Karpas-422 (cell line): ENCODE data around the gene OR52D1. TPM values are rescaled to one million over a fixed set of nuclear protein-coding genes. Genes with fewer than 3 reads are reported as not detected.

Source experiments
- DNase-seq: peaks from one replicate; pipeline ENCODE4 v3.0.0-alpha.2; 2015
- H2AFZ ChIP-seq: fragments of 200-600 bp; sonication (generic); 2 replicates; pipeline ENCODE4 v1.6.1; 2014; ENCODE audit warnings: antibody characterized with exemption, low read length, mixed read lengths
- H3K27ac ChIP-seq: fragments of 200-600 bp; sonication (generic); 2 replicates; pipeline ENCODE4 v1.5.1; 2014; ENCODE audit warnings: mild to moderate bottlenecking, low read length, moderate library complexity
- H3K27me3 ChIP-seq: fragments of 200-600 bp; sonication (generic); 2 replicates; pipeline ENCODE4 v1.6.1; 2014; ENCODE audit warnings: low read length, mixed read lengths
- H3K36me3 ChIP-seq: fragments of 200-600 bp; sonication (generic); 2 replicates; pipeline ENCODE4 v1.6.1; 2014; ENCODE audit warnings: low read length, mixed read lengths; ENCODE audit not compliant: insufficient read depth
- H3K4me1 ChIP-seq: fragments of 200-600 bp; sonication (generic); 2 replicates; pipeline ENCODE4 v1.6.1; 2014; ENCODE audit warnings: mild to moderate bottlenecking, low read length, mixed read lengths
- H3K4me2 ChIP-seq: fragments of 200-600 bp; sonication (generic); 2 replicates; pipeline ENCODE4 v1.6.1; 2014; ENCODE audit warnings: low read length, low read depth, mild to moderate bottlenecking; ENCODE audit not compliant: poor library complexity, severe bottlenecking
- H3K4me3 ChIP-seq: fragments of 200-600 bp; sonication (generic); 2 replicates; pipeline ENCODE4 v1.5.1; 2014; ENCODE audit warnings: mild to moderate bottlenecking, antibody characterized with exemption, low read length, mixed read lengths
- H3K79me2 ChIP-seq: fragments of 200-600 bp; sonication (generic); 2 replicates; pipeline ENCODE4 v1.6.1; 2014; ENCODE audit warnings: mild to moderate bottlenecking, low read length, mixed read lengths
- H3K9ac ChIP-seq: fragments of 200-600 bp; sonication (generic); 2 replicates; pipeline ENCODE4 v1.6.0; 2014; ENCODE audit warnings: low read length
- H3K9me2 ChIP-seq: fragments of 200-600 bp; sonication (generic), shearing (Covaris generic); replicated peaks from 2 replicates; pipeline ENCODE4 v1.6.0; 2014; ENCODE audit warnings: mild to moderate bottlenecking, low read length, moderate library complexity; ENCODE audit not compliant: insufficient read depth
- H3K9me3 ChIP-seq: fragments of 300-700, 200-600 bp; sonication (generic); 2 replicates; pipeline ENCODE4 v1.6.1; 2014; ENCODE audit warnings: low read length, mixed read lengths
- H4K20me1 ChIP-seq: fragments of 200-600 bp; sonication (generic); 2 replicates; pipeline ENCODE4 v1.6.1; 2014; ENCODE audit warnings: mild to moderate bottlenecking, antibody characterized with exemption, low read length, low read depth; ENCODE audit not compliant: insufficient read depth
- total RNA-seq: library from RNA; depleted of rRNA; stranded (reverse); fragments of >200 nt; shearing (Covaris generic); gene quantifications from 2 replicates; pipeline ENCODE4 v1.2.3, GENCODE V29; 2014; ENCODE audit warnings: low replicate concordance

Gene OR52D1
- total RNA-seq, 1 experiment from 2014 or later: not detected

- no peak for DNase-seq
Observed at GRCh38 chr11:5522308-5522707, 33.8 kb downstream of the OR52D1 start.

GRCh38 chr11:5524756-5525155 lies 36.3 kb downstream of the OR52D1 start:
- Histone ChIP-seq H3K4me2 (no peak overlapping the region), H3K9ac (no peak overlapping the region), H3K36me3 (no peaks in the 10 kb centered on the region), H3K9me2 (no peaks in the 10 kb centered on the region), H4K20me1 (no peaks in the 10 kb centered on the region), H3K27ac (no peak overlapping the region), H3K9me3 (no peaks in the 10 kb centered on the region), H3K79me2 (no peaks in the 10 kb centered on the region), H3K4me3 (no peak overlapping the region), H3K4me1 (no peaks in the 10 kb centered on the region), H3K27me3 (no peaks in the 10 kb centered on the region), H2AFZ (no peak overlapping the region)
- no peak for DNase-seq

More at GRCh38 chr11:5522308-5522707, 33.8 kb downstream of the OR52D1 start:
- Histone ChIP-seq H3K27me3 (no peaks in the 10 kb centered on the region), H3K4me2 (no peak overlapping the region), H3K4me1 (no peaks in the 10 kb centered on the region), H3K27ac (no peak overlapping the region), H2AFZ (no peak overlapping the region), H4K20me1 (no peaks in the 10 kb centered on the region), H3K9me2 (no peaks in the 10 kb centered on the region), H3K9me3 (no peaks in the 10 kb centered on the region), H3K79me2 (no peaks in the 10 kb centered on the region), H3K4me3 (no peak overlapping the region), H3K9ac (no peak overlapping the region), H3K36me3 (no peaks in the 10 kb centered on the region)

- Histone ChIP-seq H3K27ac (no peak overlapping the region), H3K4me2 (no peak overlapping the region), H3K4me3 (no peak overlapping the region), H3K9me2 (no peaks in the 10 kb centered on the region), H3K79me2 (no peaks in the 10 kb centered on the region), H3K36me3 (no peaks in the 10 kb centered on the region), H3K9me3 (no peaks in the 10 kb centered on the region), H3K27me3 (no peaks in the 10 kb centered on the region), H3K4me1 (no peaks in the 10 kb centered on the region), H2AFZ (no peak overlapping the region), H3K9ac (no peak overlapping the region), H4K20me1 (no peaks in the 10 kb centered on the region)
- no peak for DNase-seq
Observed at GRCh38 chr11:5527716-5528115, 39.2 kb downstream of the OR52D1 start.

- no peak for DNase-seq
- Histone ChIP-seq H3K27ac (no peak overlapping the region), H3K4me1 (no peaks in the 10 kb centered on the region), H3K9me3 (no peaks in the 10 kb centered on the region), H3K4me2 (no peak overlapping the region), H3K4me3 (no peak overlapping the region), H4K20me1 (no peaks in the 10 kb centered on the region), H3K27me3 (no peaks in the 10 kb centered on the region), H3K9ac (no peak overlapping the region), H2AFZ (no peak overlapping the region), H3K36me3 (no peaks in the 10 kb centered on the region), H3K9me2 (no peaks in the 10 kb centered on the region), H3K79me2 (no peaks in the 10 kb centered on the region)
Observed at GRCh38 chr11:5528495-5528894, 40.0 kb downstream of the OR52D1 start.

GRCh38 chr11:5531053-5531831 lies 42.8 kb downstream of the OR52D1 start:
- H3K27ac ChIP-seq: no peak overlapping the region
- H3K9me3 ChIP-seq: no peaks in the 10 kb centered on the region
- no peak overlapping the region for H2AFZ ChIP-seq
- no peaks in the 10 kb centered on the region for H3K27me3 ChIP-seq
- no peak overlapping the region for H3K9ac ChIP-seq
- no peaks in the 10 kb centered on the region for H3K9me2 ChIP-seq
- H3K4me3 ChIP-seq: no peak overlapping the region
- H3K4me1 ChIP-seq: no peaks in the 10 kb centered on the region
- no peaks in the 10 kb centered on the region for H3K79me2 ChIP-seq
- no peak for DNase-seq
- no peaks in the 10 kb centered on the region for H4K20me1 ChIP-seq
- H3K4me2 ChIP-seq: no peak overlapping the region
- H3K36me3 ChIP-seq: no peaks in the 10 kb centered on the region

GRCh38 chr11:5534046-5534445 lies 45.6 kb downstream of the OR52D1 start:
- no peaks in the 10 kb centered on the region for H4K20me1 ChIP-seq
- H3K9me3 ChIP-seq: no peaks in the 10 kb centered on the region
- H3K79me2 ChIP-seq: no peaks in the 10 kb centered on the region
- H3K4me2 ChIP-seq: no peak overlapping the region
- no peak overlapping the region for H3K4me3 ChIP-seq
- H3K9me2 ChIP-seq: no peaks in the 10 kb centered on the region
- H3K36me3 ChIP-seq: no peaks in the 10 kb centered on the region
- no peaks in the 10 kb centered on the region for H3K27me3 ChIP-seq
- no peak overlapping the region for H2AFZ ChIP-seq
- DNase-seq: no peak
- no peak overlapping the region for H3K9ac ChIP-seq
- no peaks in the 10 kb centered on the region for H3K4me1 ChIP-seq
- no peak overlapping the region for H3K27ac ChIP-seq

GRCh38 chr11:5536482-5536881 lies 48.0 kb downstream of the OR52D1 start:
- Histone ChIP-seq H4K20me1 (no peaks in the 10 kb centered on the region), H3K4me3 (no peak overlapping the region), H3K27ac (no peak overlapping the region), H3K27me3 (0 out of 2 replicates have a peak, but pooled peaks cover 2% of the 10 kb centered on the region), H3K4me2 (no peak overlapping the region), H3K79me2 (no peaks in the 10 kb centered on the region), H2AFZ (no peak overlapping the region), H3K9me2 (no peaks in the 10 kb centered on the region), H3K9ac (no peak overlapping the region), H3K36me3 (no peaks in the 10 kb centered on the region), H3K4me1 (no peaks in the 10 kb centered on the region), H3K9me3 (no peaks in the 10 kb centered on the region)
- no peak for DNase-seq
